CD4-positive, alpha-beta T cell (primary cell): Measurements from ENCODE around the gene GSC. TPM values are rescaled to one million over a fixed set of nuclear protein-coding genes. Genes with fewer than 3 reads are reported as not detected.

Source experiments
- ATAC-seq: fragments of 200-7000 bp; cut with Tn5 transposase; one replicate; pipeline ENCODE4 v1.10.0; 2022; ENCODE audit warnings: mild to moderate bottlenecking; ENCODE audit not compliant: poor library complexity
- CTCF ChIA-PET: fragments of 350-600 bp; sonication (Branson Sonifier 250); formaldehyde crosslinking; loops from one replicate; lab custom pipeline; 2021; ENCODE audit warnings: antibody characterized with exemption, inconsistent platforms; lab: Charles Lee
- POLR2A ChIA-PET: fragments of 350-600 bp; sonication (Branson Sonifier 250); formaldehyde crosslinking; loops from one replicate; lab custom pipeline; 2021; ENCODE audit warnings: antibody characterized with exemption, inconsistent platforms; lab: Charles Lee
- DNase-seq, 14 experiments: peaks; one replicate each; pipeline ENCODE4 v3.0.0-alpha.2; 2013 to 2020; ENCODE audit warnings: mixed read lengths in 2 of 14
- H3K27ac ChIP-seq, 2 donors: one replicate each; pipeline versions ENCODE4 v1.5.1 to v1.7.0; 2013; ENCODE audit warnings: low read length in 2 of 2, low read depth in 1 of 2, mild to moderate bottlenecking in 1 of 2
- H3K27me3 ChIP-seq, 2 experiments: 1 replicate in 1 of 2; 2 replicates in 1 of 2; pipeline versions ENCODE4 v1.6.1 to v1.7.0; 2013; ENCODE audit warnings: low read length in 2 of 2, control low read depth in 1 of 2, mild to moderate bottlenecking in 1 of 2, moderate library complexity in 1 of 2; ENCODE audit not compliant: insufficient read depth in 2 of 2, control insufficient read depth in 1 of 2
- H3K36me3 ChIP-seq: one replicate; pipeline ENCODE4 v1.6.1; 2013; ENCODE audit warnings: low read length, control low read depth; ENCODE audit not compliant: insufficient read depth
- H3K4me1 ChIP-seq: one replicate; pipeline ENCODE4 v1.6.1; 2013; ENCODE audit warnings: low read length, control low read depth; ENCODE audit not compliant: insufficient read depth
- H3K4me3 ChIP-seq: one replicate; pipeline ENCODE4 v1.5.1; 2013; ENCODE audit warnings: mild to moderate bottlenecking, low read length, moderate library complexity
- H3K9me3 ChIP-seq, 2 experiments: 1 replicate in 1 of 2; 2 replicates in 1 of 2; pipeline versions ENCODE4 v1.6.1 to v1.7.0; 2013; ENCODE audit warnings: low read length in 2 of 2, mild to moderate bottlenecking in 2 of 2, control low read depth in 1 of 2, moderate library complexity in 1 of 2; ENCODE audit not compliant: control insufficient read depth in 1 of 2, insufficient read depth in 1 of 2
- H3K27ac Mint-ChIP-seq: one replicate; pipeline ENCODE4 v1.8.0; 2020; ENCODE audit warnings: mixed read lengths
- H3K27me3 Mint-ChIP-seq: one replicate; pipeline ENCODE4 v1.8.0; 2021; ENCODE audit warnings: mixed read lengths
- H3K36me3 Mint-ChIP-seq: one replicate; pipeline ENCODE4 v1.8.0; 2021; ENCODE audit warnings: low read depth, mixed read lengths
- H3K4me1 Mint-ChIP-seq: one replicate; pipeline ENCODE4 v1.8.0; 2021; ENCODE audit warnings: low read depth, mixed read lengths
- H3K4me3 Mint-ChIP-seq: one replicate; pipeline ENCODE4 v1.8.0; 2020; ENCODE audit warnings: mild to moderate bottlenecking, mixed read lengths
- H3K9me3 Mint-ChIP-seq: one replicate; pipeline ENCODE4 v1.8.0; 2020; ENCODE audit warnings: mixed read lengths
- intact Hi-C, 2 experiments: fragments of 100-400 bp; cut with DNase I in 1 of 2; cut with micrococcal nuclease in 1 of 2; formaldehyde crosslinking; loops; one replicate each; pipeline versions ENCODE4 v1.15.1 to v1.9.0; 2023 to 2025; cut with DNase I, micrococcal nuclease
- total RNA-seq, 174 experiments: library from RNA in 2 of 174; stranded (reverse) in 2 of 174; gene quantifications; one replicate each; pipeline ENCODE4 v1.2.3 and lab custom pipeline; 2021 to 2026
- TF ChIP-seq, protein P1 (sequence below): fragments of 200-600 bp; IDR thresholded peaks from one replicate; pipeline ENCODE4 v1.8.0; 2022; ENCODE audit warnings: antibody characterized with exemption, mild to moderate bottlenecking

Gene GSC
- total RNA-seq, 2 experiments from 2014 or later, result not detected

- no peaks in the 10 kb centered on the region for H3K9me3 ChIP-seq
- no peaks in the 10 kb centered on the region for H3K27me3 ChIP-seq
- ChIA-PET CTCF (no interaction called here), POLR2A (no interaction called here)
- Mint-ChIP-seq H3K36me3 (no peaks in the 10 kb centered on the region), H3K27ac (no peak overlapping the region), H3K4me1 (no peaks in the 10 kb centered on the region), H3K9me3 (no peaks in the 10 kb centered on the region), H3K4me3 (no peak overlapping the region), H3K27me3 (peaks cover 9% of the 10 kb centered on the region)
- no peak overlapping the region for H3K4me3 ChIP-seq
- H3K27ac ChIP-seq, result no peak overlapping the region
- TF ChIP-seq, protein P1, sequence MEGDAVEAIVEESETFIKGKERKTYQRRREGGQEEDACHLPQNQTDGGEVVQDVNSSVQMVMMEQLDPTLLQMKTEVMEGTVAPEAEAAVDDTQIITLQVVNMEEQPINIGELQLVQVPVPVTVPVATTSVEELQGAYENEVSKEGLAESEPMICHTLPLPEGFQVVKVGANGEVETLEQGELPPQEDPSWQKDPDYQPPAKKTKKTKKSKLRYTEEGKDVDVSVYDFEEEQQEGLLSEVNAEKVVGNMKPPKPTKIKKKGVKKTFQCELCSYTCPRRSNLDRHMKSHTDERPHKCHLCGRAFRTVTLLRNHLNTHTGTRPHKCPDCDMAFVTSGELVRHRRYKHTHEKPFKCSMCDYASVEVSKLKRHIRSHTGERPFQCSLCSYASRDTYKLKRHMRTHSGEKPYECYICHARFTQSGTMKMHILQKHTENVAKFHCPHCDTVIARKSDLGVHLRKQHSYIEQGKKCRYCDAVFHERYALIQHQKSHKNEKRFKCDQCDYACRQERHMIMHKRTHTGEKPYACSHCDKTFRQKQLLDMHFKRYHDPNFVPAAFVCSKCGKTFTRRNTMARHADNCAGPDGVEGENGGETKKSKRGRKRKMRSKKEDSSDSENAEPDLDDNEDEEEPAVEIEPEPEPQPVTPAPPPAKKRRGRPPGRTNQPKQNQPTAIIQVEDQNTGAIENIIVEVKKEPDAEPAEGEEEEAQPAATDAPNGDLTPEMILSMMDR, result no peak
- ATAC-seq (no peak), DNase-seq (no peak)
- H3K4me1 ChIP-seq, result no peaks in the 10 kb centered on the region
- H3K36me3 ChIP-seq, result no peaks in the 10 kb centered on the region
- intact Hi-C loops, result no loop called here
Observed at GRCh38 chr14:94751956-94752355, 18.0 kb downstream of the GSC start.

DNA sequence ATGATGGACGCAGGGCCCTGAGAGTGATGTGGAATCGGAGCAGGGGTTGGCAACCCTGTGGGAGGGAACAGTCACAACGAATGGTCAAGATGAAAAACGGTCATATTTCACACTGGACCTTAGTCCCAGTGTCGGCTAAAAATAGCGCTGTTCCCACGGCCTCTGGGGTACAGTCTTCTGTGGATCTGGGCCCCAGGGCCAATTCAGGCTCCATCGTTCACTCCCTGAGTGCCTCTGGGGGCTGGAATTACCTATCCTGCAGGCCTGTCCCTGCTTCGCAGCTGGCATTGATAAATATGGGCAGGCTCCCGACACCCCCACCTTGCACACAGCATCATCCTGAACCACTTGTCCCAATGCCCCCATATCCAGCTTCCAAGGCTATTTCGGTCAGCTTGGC, 18.6 kb downstream of the GSC start:
- TF ChIP-seq, protein P1, result no peak
- H3K36me3 ChIP-seq, result no peaks in the 10 kb centered on the region
- H3K4me1 ChIP-seq, result no peaks in the 10 kb centered on the region
- H3K27me3 ChIP-seq, result no peaks in the 10 kb centered on the region
- Mint-ChIP-seq H3K27me3 (peaks cover 13% of the 10 kb centered on the region), H3K4me1 (no peaks in the 10 kb centered on the region), H3K27ac (no peak overlapping the region), H3K9me3 (no peaks in the 10 kb centered on the region), H3K4me3 (no peak overlapping the region), H3K36me3 (no peaks in the 10 kb centered on the region)
- intact Hi-C loops, result no loop called here
- POLR2A ChIA-PET, result no interaction called here
- no peak overlapping the region for H3K4me3 ChIP-seq
- no peak overlapping the region for H3K27ac ChIP-seq
- CTCF ChIA-PET, result no interaction called here
- no peak for DNase-seq
- no peak for ATAC-seq
- H3K9me3 ChIP-seq, result no peaks in the 10 kb centered on the region

DNA sequence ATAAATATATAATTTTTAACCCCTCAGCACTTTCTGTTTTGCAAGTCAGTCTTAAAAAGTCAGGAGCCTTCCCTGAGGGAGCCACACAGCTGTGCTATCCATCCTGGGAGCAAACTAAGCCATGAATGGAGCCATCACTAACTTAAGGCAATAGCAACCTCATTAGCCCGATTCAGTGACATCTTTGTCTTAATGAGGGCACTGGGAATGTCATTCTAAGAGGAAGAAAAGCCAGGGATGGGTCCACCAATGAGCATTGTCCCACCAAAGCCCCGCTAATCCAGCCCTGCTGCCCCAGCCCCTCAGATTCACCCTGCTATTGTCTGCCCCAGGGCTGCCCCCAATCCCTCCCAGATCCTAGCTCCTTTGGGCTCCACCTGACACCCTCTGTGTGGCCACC, 19.5 kb downstream of the GSC start:
- Mint-ChIP-seq H3K27me3 (peaks cover 13% of the 10 kb centered on the region), H3K4me1 (no peaks in the 10 kb centered on the region), H3K27ac (no peak overlapping the region), H3K9me3 (no peaks in the 10 kb centered on the region), H3K36me3 (no peaks in the 10 kb centered on the region), H3K4me3 (no peak overlapping the region)
- Histone ChIP-seq H3K27me3 (no peaks in the 10 kb centered on the region), H3K27ac (no peak overlapping the region), H3K4me1 (no peaks in the 10 kb centered on the region), H3K36me3 (no peaks in the 10 kb centered on the region), H3K4me3 (no peak overlapping the region), H3K9me3 (no peaks in the 10 kb centered on the region)
- DNase-seq (no peak), ATAC-seq (no peak)
- ChIA-PET POLR2A (no interaction called here), CTCF (no interaction called here)
- intact Hi-C loops, result no loop called here
- TF ChIP-seq, protein P1, result no peak
